Left ventricle myocardium superior (tissue), 1 donor: Measurements from ENCODE around the gene PHKB. TPM values are rescaled to one million over a fixed set of nuclear protein-coding genes. Genes with fewer than 3 reads are reported as not detected.

Experiments
- ATAC-seq: fragments of 200-7000 bp; cut with Tn5 transposase; one replicate; pipeline ENCODE4 v1.9.1; 2020; ENCODE audit warnings: mild to moderate bottlenecking, moderate library complexity
- DNase-seq: peaks from one replicate; pipeline ENCODE4 v3.0.0-alpha.2; 2020
- intact Hi-C: fragments of 100-400 bp; cut with micrococcal nuclease; formaldehyde crosslinking; loops from one replicate; pipeline ENCODE4 v1.11.0; 2022
- total RNA-seq: library from RNA; stranded (reverse); fragmentation: NEBNext Ultra II Directional; extraction: Animal tissue kit (Norgen Biotek cat#: 25700); gene quantifications from one replicate; pipeline ENCODE4 v1.2.1, GENCODE V29; 2021
- donor health status: DM: no; HTN: yes; CAD: no; lungs with severe emphysema.

Gene PHKB
- total RNA-seq, 1 donor from 2014 or later = 71.0 TPM

DNA sequence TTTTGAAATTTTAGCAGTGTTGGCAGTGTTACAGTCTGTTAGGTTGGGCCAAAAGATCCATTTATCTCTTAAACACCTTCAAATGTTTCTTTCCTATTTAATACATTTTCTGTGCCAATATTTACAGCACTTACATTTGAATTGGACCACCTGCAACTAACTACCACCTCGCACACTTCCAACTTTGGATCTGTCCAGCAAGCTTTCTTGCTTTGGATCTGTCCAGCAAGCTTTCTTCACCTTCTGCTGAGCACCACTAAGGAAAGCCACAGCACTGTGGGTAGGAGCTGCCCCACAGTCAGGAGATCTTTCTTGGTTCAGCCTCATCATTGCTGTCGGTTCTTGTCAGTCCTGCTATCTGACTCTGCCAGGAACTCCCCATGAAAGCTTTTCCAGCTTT, 129.3 kb downstream of the PHKB start:
- no peak for ATAC-seq
- intact Hi-C loops = no loop called here
- no peak for DNase-seq

DNA sequence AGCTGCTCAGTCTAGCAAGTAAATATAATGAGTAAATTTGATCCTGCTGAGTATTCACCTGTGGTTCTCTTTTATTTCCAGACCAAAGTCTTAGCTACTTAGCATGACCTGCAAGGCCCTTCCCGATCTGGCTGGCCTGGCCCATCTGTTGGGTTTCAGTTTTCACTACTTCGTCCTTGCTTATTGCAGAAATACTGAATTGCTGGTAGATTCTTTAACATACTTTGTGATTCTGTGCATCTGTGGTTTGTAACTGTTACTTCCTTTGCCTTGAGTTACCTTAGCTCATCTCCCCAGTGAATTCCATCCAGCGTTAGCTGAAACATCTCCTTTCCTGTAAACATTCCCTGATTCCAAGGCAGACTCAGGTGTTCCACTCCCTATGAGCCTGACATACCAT, 131.1 kb downstream of the PHKB start:
- intact Hi-C loops = no loop called here
- no peak for ATAC-seq
- DNase-seq = no peak

DNA sequence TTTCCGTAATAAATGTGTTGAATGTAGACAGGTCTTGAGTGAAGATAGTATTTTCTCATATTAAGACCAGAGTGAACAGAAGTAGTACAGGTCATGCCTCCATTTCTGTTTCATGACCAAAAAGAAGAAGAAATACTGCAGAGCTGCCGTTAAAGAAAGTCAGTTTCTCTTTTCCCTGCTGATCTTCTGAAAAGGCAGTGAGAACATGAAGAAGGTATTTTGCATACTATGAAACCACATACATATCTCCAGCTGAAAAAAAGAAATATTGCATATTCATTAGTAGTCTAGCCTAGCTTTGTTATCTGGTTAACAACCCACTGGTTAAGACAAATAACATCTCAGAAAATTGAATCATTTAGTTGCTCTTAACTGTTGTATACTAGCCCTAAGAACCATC, 138.4 kb downstream of the PHKB start:
- intact Hi-C loops = no loop called here
- DNase-seq (no peak), ATAC-seq (no peak)

DNA sequence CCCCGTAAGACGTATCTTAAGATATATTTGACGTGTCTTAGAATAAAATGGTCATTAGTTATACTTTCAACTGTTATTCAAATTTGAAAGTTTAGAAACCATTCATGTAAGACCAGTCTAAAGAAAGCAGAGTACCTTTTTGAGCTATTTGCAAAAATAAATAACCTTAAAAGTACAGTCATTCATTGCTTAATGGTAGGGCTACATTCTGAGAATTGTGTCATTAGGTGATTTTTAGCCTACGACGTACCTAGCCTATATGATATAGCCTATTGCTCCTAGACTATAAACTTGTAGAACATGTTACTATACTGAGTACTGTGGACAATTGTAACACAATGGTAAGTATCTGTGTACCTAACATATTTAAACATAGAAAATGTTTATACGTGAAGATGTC, 139.2 kb downstream of the PHKB start:
- DNase-seq (no peak), ATAC-seq (no peak)
- intact Hi-C loops = no loop called here

DNA sequence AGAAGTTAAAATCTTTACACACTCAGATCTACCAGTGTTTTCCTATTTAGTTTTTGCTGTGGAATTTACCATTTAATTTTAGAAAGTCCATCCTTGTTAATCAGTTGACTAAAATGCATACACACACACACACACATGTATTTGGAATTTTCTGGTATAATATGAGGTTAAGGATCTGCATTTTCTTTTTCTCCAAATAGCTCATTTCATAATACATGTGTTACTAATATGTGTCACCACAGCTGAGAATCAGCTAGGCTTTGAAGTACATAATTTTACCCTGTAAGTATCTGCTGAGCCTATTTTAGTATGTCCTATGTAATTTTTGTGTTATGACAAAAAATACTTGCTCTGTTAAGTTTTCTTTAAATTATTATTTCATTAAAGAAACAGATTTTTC, 143.2 kb downstream of the PHKB start:
- DNase-seq (no peak), ATAC-seq (no peak)
- intact Hi-C loops = no loop called here

DNA sequence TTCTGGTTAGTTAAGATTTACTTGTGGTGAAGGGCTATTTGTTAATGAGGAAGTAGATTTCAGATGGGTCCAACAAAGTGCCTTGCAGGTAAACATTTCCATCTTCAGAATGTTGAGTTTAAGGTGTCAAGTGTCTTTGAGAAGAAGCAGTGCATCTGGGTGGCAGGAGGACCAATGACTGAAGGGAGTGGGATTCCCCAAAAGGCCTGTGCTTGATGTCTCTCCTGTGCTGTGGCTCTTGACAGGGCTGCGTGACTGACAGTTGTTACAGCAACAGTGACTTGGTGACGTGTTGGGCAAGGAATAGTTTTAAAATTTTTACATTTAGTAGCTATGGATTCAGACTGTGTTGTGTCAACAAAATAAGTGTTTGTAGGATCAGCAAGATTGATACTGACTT, 149.9 kb downstream of the PHKB start:
- DNase-seq = no peak
- intact Hi-C loops = no loop called here
- ATAC-seq = no peak

DNA sequence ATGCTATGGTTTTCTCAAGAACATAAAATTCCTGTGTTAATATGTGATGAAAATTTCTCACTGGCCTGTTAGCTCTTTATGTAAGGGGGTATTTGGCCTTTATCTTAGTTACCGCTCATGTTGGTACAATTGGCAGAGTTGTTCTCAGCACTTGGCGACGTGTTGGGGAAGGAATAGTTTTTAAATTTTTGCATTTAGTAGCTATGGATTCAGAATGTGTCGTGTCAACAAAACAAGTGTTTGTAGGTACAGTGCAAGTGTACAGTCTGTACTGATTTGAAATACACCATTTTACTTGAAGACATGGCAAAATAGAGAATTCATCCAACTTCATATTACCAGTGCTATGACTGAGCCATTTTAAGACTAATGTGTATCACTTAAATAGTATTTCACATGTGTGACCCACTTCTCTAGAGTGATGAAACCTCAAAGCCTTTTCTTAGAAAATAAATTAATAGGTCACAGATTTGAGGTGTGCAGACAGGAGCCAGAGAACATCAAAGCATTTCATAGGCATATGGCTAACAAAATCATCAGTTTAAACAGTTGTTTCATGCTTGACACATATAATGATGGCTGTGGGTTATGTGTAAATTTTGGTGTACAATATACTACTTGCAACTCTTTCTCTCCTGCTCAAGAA, 150.8 kb downstream of the PHKB start:
- intact Hi-C loops = no loop called here
- ATAC-seq = no peak

DNA sequence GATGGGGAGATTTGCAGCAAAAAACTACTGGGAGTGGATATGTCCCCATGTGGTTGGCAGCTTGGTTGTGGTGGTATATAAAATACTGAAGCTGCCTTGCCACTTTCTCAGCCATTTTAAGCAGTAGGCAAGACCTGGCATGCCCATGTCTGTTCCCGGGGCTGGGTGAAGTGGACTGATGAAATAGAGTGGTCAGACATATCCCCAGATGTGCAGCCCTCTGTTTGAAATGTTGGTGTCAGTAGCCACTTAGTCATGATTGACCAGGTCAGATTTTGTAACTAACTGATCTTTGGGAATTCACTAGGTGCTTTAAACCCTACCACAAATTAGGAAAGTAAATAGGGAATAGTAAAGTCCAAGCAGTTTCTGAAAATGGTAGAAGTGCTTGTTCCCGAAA, 151.6 kb downstream of the PHKB start:
- ATAC-seq = no peak
- intact Hi-C loops = no loop called here
- no peak for DNase-seq

More for the DNA sequence above, 150.8 kb downstream of the PHKB start:
- DNase-seq = no peak

DNA sequence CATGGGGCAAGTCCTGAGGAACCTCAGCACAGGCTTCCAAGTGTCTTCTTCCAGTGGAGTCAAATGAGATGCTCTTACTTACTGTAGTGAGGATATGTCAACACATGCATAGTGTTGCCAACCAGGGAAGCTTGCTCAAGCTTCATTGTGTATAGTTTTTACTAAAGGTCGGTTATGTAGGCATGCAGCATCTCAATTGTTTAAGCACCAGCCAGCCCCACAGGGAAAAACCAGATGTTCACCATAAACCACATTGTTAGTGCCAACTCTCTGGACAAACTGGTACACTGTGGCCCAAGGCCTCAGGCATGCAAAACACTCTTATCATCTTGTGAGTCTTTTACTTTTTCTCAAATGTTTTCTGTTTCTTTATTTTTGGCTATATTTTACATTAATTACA, 152.1 kb downstream of the PHKB start:
- ATAC-seq (no peak), DNase-seq (no peak)
- intact Hi-C loops = no loop called here

DNA sequence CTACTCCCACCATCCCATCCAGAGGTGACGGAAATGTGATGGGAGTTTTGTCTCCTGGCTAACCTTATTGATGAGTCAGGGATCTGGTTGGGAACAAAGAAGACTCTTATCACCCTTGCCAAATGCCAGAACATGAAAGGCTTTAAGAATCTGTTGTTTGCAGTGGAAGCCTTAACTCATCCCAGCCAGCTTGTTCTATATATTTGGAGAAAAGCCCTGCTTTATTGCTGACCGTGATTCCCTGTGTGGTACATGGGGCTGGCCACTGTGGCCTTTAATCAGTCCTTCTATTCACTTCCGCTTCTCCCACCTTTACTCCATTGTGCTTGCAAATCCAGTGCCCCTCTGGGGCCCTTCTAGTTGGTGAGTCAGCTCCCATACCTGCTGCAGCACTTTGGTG, 156.6 kb downstream of the PHKB start:
- DNase-seq (no peak), ATAC-seq (no peak)
- intact Hi-C loops = no loop called here

DNA sequence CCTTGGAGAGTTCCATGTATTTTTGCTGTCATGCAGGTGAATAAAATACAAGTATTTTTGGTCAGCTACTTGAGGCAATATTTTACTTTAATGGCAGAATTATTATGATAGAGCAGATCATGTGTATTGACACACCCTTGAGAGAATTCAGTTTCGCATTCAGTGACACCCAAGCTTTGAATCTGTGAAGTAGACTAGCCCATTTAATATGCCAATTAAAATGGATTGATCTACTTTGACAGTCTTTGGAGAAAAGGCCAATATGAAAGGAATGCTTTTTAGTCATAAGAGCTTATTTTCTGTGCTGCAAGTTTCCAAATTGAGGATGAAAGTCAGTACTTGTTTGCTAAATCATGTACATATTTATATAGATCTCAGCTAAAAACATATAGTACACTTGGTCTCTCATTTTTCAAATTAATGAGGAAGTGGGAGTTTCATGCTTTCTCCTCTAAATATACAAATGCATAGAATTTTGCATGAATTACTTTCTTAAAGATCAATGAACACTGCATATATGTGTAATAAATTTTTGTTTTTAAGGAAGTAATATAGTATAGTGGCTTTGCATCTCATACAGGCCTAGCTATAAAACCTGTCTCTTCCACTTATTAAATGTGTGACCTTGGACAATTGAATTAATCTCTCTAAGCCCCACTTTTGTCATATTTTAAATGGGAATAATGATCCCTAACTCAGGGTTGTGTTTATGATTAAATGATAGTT, 161.5 kb downstream of the PHKB start:
- ATAC-seq = no peak
- intact Hi-C loops = no loop called here

DNA sequence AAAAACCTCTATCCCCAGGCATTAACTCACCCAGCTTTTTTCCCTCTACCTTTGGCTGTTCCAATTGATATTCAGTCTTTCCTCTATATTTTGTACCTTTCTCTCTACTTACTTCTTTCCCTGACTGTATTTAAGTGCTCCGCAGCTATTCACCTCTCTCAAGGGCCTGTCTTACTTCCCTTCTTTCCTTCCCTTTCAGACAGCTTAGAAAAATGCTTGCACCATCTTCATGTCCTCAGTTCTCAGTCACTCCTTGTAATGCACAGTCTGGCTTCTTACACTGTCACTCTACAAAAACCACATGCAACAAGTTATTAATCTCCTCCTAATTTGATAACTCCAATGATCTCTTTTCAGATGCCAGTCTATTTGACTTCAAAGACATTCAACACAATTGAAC, 163.4 kb downstream of the PHKB start:
- no peak for ATAC-seq
- intact Hi-C loops = no loop called here
- no peak for DNase-seq

More for the DNA sequence above, 161.5 kb downstream of the PHKB start:
- no peak for DNase-seq

DNA sequence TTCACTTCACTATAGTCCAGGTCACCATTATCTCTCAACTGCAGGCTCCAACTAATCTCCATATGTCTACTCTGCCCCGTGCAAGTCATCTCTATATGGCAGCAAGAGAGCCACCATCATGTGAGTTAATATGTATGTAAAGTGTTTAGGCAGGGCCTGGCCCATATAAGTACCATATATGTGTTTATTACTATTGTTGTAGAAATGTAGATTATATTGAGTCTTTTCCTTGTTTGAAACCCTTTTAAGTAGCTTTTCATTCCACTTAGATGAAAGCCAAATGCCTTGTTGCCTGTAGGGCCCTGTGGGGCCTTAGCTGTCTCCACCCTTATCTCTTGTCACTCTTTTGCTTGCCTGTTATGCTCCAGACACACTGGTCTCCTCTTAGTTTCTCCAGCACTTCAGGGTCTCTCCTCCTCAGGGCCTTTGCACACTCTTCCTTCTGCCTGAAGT, 164.0 kb downstream of the PHKB start:
- ATAC-seq (no peak), DNase-seq (no peak)
- intact Hi-C loops = no loop called here

DNA sequence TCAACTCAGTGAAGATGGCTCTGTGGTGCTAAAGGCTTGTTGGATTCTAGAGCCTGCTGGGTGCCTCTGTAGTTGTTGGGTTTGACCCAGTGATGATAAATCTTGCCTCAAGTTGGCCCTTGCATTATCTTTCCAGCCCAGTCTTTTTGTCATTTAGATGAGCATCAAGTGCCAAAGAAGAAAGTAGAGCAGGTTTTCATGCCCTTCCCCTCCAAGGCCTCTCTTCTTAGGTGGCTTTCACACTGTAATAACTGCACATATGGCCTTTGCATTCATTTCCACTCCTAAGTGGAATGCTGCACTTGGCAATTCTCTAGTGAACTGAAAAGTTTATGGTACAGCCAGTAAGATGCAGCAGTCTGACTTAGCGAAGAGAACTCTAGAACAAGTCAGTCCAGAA, 165.1 kb downstream of the PHKB start:
- DNase-seq (no peak), ATAC-seq (no peak)
- intact Hi-C loops = no loop called here

DNA sequence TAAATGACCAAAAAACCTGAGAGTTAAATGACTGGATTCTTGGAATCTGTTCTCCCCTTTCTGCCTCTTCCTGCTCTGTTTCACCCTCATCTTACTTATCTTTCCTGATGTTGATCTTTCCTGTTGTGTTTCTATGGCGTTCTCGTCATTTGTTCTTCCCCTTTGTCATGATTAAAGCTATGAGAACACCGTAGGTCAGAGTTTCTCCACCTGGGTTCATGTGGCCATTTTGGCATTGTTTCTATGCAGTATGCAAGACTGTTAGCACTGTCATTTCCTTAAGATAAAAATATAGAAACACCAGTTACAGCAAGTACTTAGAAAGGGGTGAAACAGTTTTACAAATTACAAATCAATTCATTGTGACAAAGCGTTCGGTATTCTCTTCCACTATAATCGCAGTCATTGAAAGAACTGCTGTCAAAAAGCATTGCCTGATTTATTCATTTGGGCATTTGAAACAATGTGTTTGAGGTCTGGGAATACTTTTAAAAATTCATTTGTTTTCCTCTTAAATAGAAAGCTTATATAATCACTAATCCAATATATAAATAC, 166.0 kb downstream of the PHKB start:
- intact Hi-C loops = no loop called here
- ATAC-seq (no peak), DNase-seq (no peak)

DNA sequence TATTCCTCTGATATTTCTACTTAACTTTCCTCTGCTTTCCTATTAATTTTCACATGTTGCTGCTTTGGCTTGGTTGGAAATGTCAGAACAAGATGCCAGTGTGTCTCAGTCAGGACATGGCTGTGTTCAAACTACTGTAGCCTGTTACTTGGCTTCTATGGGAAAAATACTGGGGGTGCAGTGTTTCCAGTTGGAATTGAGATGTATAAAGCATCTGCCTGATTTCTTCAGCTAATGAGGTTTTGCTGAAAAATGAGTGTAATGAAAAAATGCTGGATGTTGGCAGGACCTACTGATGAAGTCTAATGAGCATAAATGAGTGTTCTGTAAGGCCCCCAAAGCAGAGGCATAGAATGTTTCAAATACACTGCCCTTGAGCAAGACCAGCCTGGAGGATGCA, 166.6 kb downstream of the PHKB start:
- ATAC-seq (no peak), DNase-seq (no peak)
- intact Hi-C loops = no loop called here

DNA sequence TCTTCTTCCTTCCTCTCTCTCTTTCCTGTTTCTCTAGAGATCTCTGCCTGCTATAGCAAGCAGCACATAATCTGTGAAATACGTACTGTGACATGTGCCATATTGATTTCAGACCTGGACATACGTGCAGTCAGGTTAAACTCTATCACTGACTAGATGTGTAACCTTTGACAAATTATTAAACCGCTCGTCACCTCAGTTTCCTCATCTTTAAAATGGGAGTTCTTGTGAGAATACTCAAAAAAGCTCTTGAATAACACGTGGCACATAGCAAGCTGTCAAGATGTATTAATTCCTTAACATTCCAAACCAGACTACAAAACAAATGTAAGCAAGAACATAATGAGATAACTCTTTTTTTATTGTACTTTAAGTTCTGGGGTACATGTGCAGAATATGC, 170.0 kb downstream of the PHKB start:
- ATAC-seq = no peak
- no peak for DNase-seq
- intact Hi-C loops = no loop called here

DNA sequence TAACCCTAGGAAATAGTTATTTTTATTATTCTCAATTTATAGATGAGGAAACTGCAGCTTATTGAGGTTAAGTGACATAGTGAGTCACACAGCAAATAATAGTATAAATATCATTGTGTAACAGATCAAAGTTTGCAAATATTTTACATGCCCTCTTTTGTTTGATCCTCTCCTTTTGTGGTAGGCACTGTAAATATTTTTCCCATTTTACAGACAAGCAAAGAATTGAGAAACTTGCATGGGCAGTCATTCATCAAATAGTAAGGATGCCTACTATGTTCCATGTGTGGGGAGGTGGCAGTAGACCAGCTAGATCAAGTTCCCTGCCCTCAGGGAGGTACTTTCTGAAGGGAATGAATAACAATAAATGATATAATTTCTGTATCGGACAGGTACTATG, 173.0 kb downstream of the PHKB start:
- ATAC-seq (no peak), DNase-seq (no peak)
- intact Hi-C loops = no loop called here

DNA sequence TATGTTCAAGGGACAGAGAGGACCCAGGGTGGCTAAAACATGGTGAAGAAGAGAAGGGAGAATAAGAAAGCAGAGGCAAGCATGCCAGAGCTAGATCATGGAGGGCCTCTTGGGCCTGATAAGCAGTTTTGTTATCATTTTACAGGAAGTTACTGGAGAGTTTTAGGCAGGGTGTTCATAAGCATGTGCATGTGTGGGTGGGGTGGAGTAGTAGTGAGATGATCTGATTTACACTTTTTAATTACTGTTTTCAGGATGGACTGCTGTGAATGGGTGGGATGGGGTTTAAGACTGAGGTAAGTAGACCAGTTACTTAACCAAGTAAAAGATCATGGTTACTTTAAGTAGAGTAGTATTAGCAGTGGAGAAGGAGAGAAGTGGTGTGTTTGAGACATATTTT, 173.6 kb downstream of the PHKB start:
- ATAC-seq (no peak), DNase-seq (no peak)
- intact Hi-C loops = no loop called here

DNA sequence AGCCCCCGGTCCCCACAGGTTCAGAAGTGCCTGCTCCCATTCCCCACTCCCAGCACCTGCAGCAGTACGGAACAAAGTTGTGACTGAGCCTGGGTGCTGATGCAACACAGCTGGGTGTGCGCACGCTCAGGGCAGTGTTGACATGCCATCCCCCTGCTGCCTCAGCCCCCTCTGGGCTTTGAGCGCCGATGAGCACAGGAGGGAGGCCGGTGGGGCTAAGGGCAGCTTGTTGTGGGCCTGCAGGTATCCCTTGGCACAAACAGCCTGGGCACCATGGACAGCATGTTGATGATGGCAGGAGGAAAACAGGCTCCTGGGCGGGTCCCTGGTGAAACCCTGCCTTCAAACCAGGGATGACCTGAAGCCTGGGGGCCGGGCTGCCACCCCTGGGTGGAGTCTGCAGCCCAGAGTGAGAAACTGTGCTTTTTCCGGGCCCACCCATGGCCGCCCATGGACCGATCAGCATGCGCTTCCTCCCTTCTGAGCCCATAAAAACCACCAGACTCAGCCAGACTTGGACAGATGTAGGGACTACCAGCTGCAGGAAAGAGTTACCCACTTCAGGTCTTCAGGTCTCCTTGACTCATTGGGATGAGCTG, 175.5 kb downstream of the PHKB start:
- intact Hi-C loops = no loop called here
- DNase-seq (no peak), ATAC-seq (no peak)

DNA sequence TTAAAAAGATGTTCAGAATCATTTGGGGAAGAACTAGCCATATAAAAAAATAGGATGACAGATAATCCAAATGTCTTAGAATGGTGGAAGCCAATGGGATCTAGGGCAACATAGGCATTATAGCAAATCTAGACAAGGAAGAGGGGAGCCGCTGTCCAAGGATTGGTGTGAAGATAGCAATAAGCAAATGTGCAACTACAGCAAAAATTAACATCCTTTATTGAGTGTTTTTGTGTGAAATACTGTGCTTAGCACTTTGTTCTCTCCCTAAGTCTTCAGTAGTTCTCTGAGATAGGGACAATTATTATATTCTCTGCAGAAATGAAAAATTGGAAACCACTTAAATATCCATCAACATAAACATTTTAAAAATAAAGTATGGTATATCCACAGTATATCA, 177.0 kb downstream of the PHKB start:
- DNase-seq = no peak
- no peak for ATAC-seq
- intact Hi-C loops = no loop called here
